HG03565 (cell line): ENCODE results near the gene C17orf113.

ENCODE experiments used
- ATAC-seq: cut with Tn5 transposase; IDR thresholded peaks from one replicate; pipeline ENCODE4 v1.9.1; 2021; ENCODE audit warnings: mild to moderate bottlenecking, moderate library complexity; ENCODE audit not compliant: unreplicated experiment

Gene C17orf113

GRCh38 chr17:42072323-42073187, 22.2 kb upstream of the C17orf113 start:
- no peak for ATAC-seq

- ATAC-seq, result no peak
Observed at GRCh38 chr17:42071810-42072209, 21.4 kb upstream of the C17orf113 start.

- no peak for ATAC-seq
Observed at GRCh38 chr17:42068979-42069378, 18.6 kb upstream of the C17orf113 start.

GRCh38 chr17:42067371-42068091, 17.1 kb upstream of the C17orf113 start:
- no peak for ATAC-seq

DNA sequence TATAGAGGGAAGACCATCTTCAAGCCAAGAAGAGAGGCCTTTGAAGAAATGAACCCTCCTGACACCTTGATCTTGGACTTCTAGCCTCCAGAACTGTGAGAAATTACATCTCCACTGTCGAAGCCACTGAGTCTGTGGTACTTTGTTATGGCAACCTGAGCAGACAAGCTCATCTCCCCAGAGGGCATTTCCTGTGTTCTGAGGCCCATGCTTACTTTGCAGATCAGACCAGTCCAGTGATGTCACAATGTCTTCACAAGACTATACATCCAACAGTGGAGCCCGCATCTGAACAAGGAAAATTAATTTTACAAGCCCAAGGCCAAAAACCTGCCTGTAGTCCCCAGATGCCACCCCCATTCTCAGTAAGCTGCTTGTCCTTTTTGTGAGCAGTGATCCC, 14.8 kb upstream of the C17orf113 start:
- no peak for ATAC-seq

DNA sequence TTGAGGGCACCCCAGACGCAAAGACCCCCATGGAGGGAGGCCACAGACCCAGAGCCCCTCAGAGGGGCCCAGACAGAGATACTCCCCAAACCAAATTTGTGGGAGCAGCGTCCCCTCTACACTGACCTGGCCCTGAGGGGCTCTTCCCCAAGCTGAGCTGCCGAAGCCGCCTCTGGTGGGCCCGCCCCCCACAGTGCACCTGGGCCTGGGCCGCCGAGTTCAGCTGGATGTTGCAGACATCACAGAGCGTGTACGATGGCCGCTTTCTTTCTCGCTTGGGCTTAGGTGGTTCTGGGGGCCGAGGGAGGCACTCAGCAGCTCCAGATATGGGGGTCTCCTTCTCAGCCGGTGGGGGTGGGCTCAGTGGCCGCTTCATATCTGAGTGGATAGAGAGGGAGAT, 12.3 kb upstream of the C17orf113 start:
- ATAC-seq, result no peak

DNA sequence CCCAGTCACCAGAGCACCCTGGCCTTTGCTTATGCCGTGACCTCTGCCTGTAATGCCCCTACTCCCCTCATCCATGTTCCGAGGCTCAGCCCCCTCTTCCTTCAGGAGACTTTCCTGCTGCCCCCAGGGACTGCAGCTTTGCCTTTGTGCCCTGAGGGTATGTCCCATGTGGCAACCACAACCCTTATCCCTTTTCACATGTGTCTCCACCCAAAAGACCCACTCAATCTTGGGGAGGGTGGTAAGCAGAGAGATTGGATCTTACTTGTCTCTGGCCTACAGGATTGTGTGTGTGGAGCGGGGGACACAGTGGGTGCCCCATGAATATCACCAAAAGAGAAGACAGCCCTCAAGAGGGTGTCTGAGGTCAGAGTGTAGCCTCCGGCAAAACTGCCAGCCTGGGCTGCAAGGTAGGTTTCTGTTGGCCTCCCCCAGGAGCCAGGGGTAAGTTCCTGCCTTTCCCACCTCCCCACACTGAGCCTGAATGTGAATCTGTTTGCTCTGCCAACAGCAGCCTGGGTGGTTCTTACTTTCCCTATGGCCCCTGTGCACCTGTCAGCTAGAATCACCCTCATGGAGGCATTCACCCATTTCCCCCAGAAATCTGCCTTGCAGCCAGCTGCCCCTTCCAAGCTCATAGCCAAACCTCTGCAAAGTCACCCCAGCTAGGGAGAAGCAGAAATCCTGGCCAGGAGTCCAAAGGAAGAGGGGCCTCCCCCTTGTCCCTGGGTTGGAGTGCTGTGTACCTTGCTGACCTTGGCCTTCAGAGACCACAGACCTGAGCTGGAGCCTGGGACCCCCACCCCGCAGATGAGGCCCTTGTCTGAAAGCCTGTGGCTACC, 11.5 kb upstream of the C17orf113 start:
- no peak for ATAC-seq

DNA sequence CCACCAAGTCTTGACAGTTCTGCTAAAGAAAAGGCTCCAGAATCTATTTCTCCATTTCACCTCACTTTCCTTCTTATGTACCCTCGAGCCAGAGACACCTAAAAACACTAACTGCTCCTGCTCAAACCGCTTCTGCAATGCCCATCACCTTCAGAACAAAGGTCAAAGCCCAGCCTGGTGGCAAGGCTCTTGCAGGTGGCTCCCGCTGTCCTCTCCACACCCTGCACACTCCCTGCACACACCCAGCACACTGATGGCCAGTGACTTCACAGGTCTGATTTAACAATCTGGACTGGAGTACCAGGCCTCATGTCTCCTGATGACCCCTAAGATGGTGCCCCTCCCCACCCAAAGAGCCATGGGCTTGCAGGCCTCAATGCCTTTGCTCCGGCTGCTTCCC, 9.8 kb upstream of the C17orf113 start:
- no peak for ATAC-seq

GRCh38 chr17:42059815-42060214, 9.4 kb upstream of the C17orf113 start:
- no peak for ATAC-seq

DNA sequence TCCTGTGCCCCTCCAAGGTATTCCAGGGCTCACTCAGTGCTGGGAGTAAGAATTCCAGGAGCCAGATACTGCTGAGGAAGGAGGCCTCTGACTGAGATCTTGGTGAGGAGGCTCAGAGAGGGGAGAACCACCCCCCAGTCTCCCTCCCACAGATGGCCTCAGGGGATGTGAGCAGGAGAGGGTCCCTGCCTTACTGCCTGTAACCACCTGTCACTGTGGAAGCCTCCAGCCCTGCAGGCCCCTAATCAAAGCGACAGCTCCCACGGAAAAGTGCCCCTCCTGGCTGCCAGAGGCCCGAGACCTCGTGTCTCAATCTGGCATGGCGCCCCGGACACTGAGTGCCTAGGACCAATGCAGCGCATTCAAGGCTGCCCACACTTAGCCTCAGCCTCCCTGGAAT, 7.7 kb upstream of the C17orf113 start:
- no peak for ATAC-seq

GRCh38 chr17:42056635-42057034, 6.2 kb upstream of the C17orf113 start:
- ATAC-seq, result no peak

DNA sequence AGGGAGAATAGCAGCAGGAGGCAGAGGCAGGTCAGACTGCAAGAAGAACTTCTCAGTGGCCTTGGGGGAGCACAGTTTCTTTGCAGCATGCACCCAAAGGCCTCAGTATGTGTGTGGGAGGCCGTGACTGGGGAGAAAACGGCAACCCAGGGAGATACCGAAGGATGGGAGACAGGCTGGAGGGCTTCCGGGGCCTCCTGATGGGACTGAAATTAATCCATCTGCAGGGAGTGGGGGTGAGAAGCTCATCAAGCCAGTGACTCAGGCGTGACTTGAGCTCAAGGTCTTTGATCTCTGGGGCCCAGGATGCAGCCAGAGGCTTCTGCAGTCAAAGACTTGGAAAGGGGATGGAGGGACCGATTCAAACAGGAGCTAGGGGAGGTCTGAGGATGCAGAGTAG, 5.1 kb upstream of the C17orf113 start:
- no peak for ATAC-seq

DNA sequence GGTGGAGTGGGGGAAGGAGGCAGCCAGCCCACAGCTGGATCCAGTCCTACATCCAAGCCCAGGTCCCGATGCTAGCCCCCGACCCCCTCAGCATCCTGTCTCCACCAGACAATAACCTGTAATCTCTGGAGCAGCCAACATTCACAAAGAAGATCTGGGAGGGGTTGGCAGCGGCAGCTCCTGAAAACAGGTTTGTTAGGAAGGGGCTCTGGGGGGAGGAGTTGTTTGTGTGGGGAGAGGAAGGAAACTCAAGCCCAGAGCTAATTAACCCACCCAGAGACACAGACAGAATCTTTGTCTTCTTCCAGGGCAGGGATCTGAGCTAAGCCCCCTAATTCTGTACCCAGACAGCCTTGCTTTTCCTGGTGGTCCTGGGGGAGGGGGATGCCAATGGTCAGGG, 4.6 kb upstream of the C17orf113 start:
- ATAC-seq, result no peak

GRCh38 chr17:42053731-42054500, 3.5 kb upstream of the C17orf113 start:
- no peak for ATAC-seq

DNA sequence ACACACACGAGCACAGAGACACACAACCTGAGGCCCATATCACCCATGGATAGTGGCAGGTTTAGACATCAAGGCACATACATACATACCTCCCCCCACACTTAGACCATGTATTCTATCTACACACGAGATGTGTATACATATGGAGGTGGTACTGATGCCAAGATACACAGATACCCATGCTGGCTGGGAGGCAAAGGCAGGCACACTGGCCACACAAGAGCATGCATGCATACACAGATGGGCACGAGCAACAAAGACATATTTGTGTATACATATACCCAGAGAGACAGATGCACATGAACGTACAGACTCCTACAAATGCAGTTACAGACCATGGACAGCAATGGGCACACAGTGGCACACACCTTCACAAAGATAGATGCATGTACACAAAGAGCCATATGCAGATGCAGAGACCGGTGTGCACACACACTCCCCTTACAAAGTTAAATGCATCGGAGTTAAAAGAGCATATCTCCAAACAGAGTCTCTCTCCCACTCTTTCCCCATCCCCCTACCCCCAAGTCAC, 2.0 kb upstream of the C17orf113 start:
- no peak for ATAC-seq

DNA sequence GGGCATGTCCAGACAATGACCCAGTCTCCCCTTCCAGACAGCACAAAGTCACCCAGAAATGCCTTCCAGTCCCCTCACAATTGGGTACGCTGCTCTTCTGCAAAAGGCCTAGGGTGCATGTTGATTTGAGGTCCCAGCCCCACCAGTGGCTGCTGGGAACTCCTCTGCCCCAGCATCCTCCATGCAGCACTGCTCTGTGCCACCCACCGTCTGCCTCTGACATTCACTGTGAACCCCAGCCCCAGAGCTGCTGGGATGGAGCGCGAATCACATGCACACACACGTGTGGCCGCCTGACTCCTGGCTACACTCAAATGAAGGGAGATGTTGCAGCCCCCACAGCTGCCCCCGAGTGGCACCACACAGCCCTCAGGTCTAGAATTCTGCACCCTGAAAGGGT, 1.2 kb upstream of the C17orf113 start:
- ATAC-seq, result no peak

DNA sequence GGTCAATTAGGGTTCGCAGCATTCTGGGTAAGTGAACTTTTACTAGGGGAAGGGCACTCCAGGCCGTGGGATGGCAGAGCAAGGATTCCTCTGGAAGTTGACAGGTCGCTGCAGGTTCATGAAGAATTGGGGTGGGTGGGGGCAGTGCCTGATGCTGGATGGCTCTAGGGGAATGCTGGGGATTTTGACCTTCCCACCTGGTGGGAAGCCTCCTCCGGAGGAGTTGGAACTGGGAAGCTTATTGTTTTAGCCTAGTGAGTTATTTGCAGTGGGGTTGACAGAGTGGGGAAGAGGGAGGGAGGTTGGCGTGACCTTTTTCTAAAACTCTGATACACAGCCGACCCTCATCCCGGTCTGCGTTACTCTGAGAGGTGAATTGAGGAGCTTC, 606 bp upstream of the C17orf113 start:
- ATAC-seq, result no peak

- no peak for ATAC-seq
Observed at GRCh38 chr17:42049834-42050392, 488 bp downstream of the C17orf113 start.

- no peak for ATAC-seq
Observed at GRCh38 chr17:42047343-42047742, 3.1 kb downstream of the C17orf113 start.

GRCh38 chr17:42045719-42046118, 4.7 kb downstream of the C17orf113 start:
- no peak for ATAC-seq
